Measurements from ENCODE around the gene AP2M1.
"Not testable (repeated sequence)": the region's sequence is repeated elsewhere in the genome, so short reads cannot be mapped to it uniquely, and the experiment has no call there.

The AP2M1 gene

DNA sequence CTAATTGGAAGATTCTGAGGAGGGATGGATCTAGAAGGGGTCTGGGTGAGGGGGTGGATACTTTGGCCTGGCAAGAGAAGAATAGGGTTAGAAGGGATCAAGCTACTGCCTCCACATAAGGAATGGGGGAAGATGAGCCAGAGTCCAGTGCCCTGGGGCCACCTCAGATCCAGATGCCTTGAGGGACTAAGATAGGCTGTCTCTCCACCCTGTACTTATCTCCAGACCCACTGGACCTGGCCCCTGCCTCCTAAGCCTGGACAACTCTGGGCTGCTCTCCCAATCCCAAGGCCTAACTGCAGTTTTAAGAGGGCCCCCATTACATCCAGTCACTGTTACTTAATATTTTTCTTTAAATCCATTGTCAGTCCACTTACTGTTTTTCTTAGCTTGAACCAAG, 17.4 kb upstream of the AP2M1 start:
- no peak for DNase-seq (ENCODE audit: low spot score)

DNA sequence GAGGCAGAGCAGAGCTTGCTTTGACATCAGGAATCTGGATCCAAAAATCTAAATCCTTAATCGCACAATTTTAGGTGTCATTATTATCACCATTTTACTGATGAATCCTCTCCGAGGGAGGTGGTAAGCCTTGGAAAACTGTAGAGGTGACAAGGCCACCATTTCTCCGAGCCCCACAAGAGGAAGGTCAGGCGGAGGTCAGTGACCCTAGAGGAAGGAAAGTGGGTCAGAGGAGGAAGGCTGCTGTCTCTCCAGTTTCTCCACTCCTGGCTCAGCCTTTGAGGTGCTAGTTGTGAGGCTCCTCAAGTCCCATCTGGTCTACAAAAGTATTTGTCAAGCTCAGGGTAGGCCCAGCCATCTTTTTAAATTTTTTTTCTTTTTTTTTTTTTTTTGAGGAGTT, 16.3 kb upstream of the AP2M1 start:
- no peak for DNase-seq (ENCODE audit: low spot score)

DNA sequence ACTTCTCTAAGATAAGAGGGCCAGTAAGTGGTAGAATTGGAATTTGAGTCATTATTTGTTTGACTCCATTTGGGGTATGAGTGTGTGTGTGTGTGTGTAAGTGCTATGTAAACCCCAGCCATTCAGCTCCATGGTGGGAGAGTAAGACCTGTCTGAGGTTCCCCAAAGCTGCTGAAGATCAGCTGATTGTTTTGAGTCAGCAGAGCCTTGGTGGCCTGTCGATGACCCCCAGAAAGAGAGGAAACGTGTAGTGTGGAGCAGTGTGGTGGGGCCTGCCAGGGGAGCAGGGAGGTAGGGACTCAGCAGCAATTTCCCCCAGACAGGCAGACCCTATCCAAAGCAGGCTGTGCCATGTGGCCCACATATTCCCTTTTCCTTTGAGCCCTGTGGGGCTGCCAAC, 14.2 kb upstream of the AP2M1 start:
- no peak for DNase-seq (ENCODE audit: low spot score)

DNA sequence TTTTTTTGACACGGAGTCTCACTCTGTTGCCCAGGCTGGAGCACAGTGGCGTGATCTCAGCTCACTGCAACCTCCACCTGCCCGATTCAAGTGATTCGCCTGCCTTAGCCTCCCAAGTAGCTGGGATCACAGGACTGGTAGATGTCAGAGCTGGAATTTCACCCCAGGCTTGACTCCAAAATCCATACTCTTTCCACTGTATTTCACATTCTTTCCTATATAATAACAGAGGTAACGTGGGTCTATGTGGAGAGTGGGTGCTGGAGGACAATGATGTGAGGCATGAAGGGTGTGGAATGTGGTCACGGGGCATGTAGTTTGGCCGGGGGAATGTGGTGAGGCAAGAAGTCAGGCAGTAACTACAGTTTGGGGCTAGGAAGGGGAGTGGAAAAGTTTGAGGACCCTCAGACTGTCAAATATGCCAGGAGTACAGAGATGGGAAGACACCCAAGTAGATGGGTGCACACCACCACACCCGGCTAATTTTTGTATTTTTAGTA, 12.0 kb upstream of the AP2M1 start:
- DNase-seq (ENCODE audit: low spot score), result not testable (repeated sequence)

DNA sequence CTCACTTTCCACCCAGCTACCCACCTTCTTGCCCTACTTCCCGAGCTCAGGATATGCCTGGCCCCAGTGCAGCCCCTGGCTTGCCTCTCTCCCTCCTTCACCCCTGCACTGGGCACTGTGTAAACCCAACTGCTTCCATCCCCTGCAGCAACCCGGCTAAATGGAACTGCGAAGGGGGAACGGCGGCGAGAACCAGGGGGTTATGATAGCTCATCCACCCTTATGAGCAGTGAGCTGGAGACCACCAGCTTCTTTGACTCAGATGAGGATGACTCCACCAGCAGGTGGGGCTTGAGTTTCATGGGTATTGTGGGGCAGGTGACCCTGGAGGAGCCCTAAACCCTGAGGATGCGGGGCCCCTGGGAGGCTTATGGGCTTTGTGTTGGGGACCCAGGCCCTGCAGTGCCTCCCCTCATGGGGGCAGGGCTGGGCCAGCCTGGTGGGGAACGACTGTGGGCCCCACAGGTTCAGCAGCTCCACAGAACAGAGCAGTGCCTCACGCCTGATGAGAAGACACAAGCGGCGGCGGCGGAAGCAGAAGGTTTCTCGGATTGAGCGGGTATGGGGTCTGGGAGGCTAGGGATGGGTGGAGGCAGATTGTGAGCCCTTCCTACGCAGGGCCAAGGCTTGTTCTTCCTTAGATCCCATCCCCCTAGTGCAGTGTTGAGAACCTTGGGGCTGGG, 9.9 kb upstream of the AP2M1 start:
- DNase-seq (ENCODE audit: low spot score), result no peak

DNA sequence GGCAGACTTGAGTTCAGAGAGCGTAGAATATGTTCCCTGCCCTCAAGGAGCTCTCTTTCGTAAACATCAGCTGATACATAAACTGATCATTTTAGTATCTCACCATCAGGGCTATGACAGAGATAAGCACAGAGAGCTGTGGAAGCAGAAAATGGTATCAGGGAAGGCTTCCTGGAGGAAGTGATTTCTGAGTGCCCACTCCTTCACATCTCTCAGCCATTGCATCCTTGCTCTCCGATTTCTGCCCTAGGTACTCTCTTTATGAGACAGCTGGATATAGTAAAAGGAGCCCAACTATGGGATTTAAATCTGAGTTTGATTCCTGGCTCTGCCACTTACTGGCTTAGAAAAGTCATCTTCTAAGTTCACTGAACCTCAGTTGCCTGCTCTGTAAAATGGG, 9.1 kb upstream of the AP2M1 start:
- no peak for DNase-seq (ENCODE audit: low spot score)

DNA sequence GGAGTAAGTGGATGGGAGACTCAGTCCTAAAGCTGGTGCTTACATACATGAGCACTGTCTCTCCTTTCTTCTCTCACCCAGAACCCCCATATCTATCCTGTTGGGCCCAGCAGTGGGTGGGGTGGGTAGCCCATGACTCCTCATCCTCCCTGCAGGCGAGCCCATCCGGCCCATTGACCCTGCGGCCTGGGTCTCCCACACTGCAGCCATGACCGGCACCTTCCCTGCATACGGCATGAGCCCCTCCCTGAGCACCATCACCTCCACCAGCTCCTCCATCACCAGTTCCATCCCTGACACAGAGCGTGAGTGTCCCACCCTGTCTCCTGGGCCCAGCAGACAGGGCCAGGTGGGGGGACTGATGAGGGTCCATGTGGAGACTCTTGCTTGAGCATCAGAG, 8.0 kb upstream of the AP2M1 start:
- no peak for DNase-seq (ENCODE audit: low spot score)

DNA sequence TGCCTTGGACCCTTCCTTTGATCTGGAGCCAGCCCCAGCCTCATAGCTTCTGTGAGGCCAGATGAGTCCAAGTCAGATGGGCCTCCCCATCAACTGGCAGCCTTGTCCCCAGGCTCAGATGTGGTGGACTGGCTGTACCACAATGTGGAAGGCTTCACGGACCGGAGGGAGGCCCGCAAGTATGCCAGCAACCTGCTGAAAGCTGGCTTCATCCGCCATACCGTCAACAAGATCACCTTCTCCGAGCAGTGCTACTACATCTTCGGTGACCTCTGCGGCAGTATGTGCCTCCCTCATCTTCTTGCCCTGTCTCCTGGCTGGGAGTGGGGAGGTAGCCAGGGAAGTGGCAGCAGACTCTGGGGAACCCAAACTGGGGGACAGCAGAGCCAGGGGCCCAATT, 6.9 kb upstream of the AP2M1 start:
- DNase-seq (ENCODE audit: low spot score), result no peak

DNA sequence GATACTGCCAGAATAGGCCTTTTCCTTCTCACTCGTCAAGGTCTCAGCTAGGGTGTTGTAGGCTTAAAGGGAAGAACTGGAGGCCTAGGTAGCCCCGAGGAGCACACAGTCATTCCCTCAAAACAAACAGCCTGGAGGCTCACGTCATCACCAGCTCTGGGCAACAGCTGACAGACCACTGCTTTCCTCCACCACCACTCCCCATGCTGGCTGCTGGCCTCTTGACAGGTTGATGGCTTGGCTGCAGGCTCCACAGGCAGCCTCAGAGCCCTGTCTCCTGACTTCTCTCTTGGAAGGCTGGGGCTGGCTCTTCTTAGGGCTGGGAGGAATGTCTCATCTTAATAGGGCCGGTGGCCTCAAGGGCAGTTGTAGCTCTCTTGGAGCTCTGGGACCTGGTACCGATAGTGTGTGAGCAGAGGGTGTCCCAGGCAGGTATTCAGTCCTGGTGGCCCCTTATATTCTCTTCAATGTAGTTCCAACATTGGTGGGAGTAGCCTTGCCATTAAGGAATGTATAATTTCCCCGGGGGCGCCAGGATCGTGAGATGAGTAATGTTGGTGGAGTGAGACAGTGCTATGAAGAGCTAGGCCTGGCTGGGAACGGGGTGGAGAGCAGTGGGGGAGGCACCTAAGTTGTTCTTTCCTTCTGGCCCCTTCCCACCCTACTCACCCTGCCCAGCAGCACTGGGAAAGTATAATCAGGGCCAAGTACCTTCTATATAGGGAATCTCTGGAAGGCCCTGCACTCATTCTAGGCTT, 6.1 kb upstream of the AP2M1 start:
- DNase-seq (ENCODE audit: low spot score), result no peak

DNA sequence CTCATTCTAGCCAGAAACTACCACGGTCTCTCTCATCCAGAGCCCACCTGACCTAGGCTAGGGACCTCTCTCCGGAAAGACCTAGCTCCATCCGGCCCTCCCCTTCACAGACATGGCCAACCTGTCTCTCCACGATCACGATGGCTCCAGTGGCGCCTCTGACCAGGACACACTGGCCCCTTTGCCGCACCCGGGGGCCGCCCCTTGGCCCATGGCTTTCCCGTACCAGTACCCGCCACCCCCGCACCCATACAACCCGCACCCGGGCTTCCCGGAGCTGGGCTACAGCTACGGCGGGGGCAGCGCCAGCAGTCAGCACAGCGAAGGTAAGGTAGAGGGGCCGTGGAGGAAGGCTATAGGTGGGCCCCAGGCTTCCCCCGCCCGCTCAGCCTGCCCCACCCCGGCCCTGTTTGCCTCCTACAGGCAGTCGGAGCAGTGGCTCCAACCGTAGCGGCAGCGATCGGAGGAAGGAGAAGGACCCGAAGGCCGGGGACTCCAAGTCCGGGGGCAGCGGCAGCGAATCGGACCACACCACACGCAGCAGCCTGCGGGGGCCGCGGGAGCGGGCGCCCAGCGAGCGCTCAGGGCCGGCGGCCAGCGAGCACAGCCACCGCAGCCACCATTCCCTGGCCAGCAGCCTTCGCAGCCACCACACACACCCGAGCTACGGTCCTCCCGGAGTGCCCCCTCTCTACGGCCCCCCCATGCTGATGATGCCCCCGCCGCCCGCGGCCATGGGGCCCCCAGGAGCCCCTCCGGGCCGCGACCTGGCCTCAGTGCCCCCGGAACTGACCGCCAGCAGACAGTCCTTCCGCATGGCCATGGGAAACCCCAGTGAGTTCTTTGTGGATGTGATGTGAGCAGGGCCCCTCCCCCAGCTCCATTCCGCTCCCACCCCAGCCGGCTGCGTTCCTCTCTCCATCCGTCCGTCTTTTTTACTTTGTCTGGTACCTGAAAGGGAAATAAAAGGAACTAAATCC, 4.5 kb upstream of the AP2M1 start:
- no peak for DNase-seq (ENCODE audit: low spot score)

DNA sequence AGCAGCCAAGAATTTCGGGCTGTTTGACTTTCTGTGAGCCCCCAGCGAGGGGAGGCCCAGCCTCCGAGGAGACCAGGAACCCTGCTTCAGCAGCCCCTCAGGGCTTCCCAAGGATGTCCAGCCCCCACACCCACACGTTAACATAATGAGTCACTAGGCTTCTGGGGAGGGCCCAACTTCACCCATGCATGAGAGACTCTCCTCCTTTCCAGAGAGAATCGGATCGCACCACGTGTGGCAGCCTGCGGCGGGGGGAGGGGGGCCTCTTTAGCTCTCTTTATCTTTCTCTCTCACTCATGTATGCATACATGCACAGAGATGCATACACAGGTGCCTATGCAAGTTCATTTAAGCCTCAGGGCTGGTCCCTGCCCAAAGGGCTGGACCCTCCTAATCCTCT, 3.1 kb upstream of the AP2M1 start:
- no peak for DNase-seq (ENCODE audit: low spot score)

DNA sequence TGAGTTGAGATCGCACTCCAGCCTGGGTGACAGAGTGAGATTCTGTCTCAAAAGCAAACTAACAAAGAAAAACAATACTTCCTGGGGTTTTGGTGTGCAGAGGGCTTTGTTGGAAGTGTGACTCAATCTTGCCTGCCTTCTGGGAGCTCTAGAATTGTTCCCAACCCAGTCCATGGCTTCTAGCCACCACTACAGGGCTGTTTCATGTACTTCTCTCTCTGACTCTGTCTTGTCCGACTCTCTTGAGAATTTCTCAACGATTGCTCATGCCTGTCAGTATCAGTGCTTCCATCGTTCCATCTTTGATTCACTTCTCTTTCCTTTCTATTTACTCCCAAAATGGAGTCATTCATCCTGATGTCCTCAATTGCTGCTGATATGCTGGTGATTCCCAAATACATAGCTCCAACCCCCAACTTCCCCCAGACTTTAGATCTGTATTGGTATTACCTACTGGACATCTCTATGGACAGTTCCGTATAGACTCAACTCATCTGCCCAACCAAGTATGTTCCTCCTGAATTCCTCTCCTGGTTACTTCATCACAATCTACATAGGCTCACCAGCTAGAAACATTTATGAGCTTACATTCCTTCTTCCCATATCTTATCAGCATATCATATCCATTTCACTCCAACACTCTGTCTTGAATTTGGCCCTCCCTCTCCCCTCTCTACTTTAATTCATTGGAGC, 1.8 kb upstream of the AP2M1 start:
- DNase-seq (ENCODE audit: low spot score), result no peak

DNA sequence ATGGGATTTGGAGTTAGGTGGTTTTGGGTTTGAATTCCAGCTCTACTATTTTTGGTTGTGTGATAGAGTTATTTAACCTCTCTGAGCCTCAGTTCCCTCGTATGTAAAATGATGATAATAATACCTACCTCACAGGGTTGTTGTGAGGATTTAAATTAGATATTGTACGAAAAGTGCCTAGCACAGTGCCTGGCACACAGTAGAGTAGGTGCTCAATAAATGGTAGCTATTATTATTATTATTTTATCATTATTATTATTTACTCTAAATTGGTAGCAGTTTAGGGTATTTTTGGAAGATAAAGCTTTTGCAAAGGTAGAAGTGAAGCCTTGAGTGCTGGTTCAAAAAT, 1.3 kb upstream of the AP2M1 start:
- DNase-seq (ENCODE audit: low spot score), result no peak

DNA sequence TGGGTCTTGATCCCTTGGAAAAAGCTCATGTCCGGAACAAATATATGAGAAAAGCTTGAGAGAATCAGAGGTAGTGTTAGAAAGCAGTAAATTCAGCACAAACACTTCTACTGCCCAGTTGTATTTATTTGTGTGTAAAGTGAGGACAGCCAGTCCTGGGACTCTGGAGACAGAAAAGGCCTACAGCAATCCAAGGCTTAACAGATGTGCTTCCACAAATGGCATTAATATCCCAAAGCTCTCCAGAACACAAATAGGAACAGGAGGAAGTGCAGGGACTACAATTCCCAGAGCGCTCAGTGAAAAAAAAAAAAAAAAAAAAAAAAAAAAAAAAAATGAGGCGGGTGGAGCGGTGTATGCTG, 390 bp upstream of the AP2M1 start:
- DNase-seq (ENCODE audit: low spot score), result no peak

DNA sequence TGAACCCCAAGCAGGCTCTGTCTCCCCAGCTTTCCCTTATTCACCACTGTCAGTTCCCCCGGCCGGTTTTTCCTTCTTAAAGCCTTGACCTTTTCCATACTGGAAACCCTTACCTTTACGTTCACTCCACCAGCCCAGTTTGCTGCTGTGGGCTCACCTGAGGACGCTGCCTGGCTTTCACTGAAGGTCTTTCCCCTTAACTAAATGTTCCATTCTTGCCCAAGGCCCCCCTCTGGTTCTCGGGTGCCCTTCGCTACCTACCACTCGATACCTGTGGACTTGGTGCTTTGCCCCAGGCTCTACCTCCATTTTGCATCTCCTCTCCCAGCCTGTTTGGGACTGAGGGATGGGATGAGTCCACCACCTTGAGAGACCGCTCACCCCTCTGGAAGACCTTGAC, 851 bp downstream of the AP2M1 start:
- no peak for DNase-seq (ENCODE audit: low spot score)

DNA sequence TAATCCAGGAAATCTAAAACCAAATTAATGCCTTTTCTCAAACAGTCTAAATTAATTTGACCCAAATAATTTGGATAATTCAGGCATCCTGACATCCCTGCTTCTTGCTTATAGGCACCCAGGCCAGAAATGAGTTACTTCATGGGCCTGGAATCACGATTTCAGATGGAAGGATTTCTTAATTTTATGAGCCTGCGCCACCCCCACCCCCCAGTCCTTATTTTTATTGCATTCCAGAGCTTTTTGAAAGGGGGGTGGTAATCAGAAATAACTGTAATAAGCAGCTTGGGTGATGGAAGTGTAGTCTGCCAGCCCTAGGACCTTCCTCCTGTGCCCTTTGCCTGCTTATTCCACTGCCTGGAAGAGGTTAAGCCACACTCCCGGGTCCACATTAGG, 1.3 kb downstream of the AP2M1 start:
- DNase-seq (ENCODE audit: low spot score), result no peak

DNA sequence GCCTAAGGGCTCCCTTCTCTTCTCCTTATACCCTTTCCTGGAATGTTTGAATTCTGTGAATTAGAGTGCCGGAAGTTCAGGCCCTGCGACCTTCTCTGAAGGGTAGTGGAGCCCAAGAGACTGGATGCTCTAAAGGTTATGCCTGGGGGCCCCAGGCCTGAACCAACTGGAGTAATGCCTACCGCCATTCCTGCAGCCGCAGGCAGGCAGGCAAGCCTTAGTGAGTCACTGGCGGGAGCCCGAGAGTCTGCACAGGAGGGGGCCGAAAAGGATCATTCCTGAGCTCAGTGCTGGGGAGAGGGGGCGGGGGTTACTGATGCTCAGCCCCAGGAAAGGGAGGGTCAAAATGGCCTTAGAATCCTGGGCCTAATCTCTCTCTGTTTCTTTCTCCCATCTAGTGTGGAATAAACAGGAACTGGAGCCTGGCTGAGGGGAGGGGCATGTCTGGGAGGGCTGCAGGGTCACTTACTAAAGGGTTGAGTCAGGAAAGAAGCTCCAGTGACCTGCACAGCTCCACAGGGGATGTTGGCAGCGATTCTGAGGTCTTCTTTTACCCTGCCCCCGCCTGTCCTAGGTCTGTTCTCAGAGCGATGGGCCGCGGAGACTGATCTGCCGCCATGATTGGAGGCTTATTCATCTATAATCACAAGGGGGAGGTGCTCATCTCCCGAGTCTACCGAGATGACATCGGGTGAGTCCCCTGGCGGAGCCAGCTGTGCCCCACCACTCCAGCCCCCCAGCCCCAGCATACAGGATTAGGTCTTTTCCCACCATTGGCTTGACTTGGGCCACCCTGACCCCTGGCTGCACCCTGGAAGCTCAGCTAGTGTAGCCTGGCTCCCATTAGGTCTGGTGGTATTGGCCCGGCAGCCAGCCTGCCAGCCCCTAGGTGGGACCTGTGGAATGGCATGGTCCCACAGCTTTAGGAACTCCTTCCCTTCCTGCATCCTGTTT, 2.0 kb downstream of the AP2M1 start:
- no peak for DNase-seq (ENCODE audit: low spot score)

DNA sequence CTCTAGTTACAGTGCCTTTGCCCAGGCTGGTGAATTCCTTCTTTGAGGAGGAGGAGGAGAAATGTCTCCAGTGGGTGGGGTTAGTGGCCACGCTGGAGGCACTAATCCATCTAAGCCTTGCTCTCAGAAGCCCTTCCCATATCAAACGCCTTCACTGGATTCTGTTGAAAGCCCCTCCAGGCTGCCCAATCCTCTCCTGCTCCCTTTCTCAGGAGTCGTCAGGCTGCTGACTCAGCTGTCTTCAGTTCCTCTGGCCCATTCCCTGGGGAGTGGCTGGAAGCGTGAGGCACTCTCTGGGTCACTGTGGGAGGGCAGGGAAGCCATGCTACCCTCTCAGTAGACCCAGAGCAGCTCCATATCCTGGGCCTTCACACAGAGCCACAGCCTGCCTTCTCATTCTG, 2.7 kb downstream of the AP2M1 start:
- DNase-seq (ENCODE audit: low spot score), result no peak

DNA sequence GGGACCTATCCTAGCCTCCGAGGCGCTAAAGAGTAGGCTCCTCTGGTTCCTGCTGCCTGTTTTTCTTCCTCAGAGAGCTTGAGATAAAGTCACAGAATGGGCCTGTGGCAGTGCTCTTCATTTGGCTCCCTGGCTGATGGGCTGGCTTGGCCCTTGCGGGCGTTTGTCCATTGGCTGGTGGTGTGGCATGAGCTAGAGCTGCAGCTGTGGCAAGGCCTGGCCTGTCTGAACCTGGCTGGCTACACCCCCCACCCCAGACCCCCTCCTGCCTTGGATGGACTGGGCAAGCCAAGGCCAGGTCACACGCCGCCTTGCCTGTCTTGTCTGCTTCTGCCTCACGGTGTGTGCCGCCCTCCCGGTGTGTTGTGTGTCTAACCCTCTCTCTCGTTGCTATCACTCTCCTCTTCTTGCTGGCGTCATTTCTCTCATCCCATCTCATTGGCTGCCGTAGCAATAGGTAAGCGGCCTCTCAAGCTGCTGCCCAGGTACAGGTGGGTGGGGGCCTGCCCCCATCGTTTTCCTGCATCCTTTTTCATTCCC, 3.2 kb downstream of the AP2M1 start:
- DNase-seq (ENCODE audit: low spot score), result no peak

DNA sequence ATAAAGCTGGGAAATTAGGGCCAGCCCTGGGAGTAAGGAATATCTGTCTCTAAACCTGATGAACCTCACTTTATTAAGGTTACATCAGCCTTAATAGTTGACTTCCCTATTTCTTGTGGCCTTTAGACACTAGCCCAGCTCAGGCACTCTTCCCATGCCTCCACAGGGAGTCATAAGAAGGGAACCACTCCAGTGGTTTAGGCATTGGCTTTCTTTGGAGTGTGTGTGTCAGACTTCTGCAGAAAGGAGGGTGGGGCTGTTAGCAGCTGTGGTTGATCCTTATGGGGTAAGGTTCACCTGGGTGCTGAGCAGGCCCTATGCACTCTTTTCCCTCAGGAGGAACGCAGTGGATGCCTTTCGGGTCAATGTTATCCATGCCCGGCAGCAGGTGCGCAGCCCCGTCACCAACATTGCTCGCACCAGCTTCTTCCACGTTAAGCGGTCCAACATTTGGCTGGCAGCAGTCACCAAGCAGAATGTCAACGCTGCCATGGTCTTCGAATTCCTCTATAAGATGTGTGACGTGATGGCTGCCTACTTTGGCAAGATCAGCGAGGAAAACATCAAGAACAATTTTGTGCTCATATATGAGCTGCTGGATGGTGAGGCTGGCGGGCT, 4.0 kb downstream of the AP2M1 start:
- DNase-seq (ENCODE audit: low spot score), result no peak

Measured in CD4-positive, alpha-beta T cell treated with Interleukin-2 at 100 ng/mL for 4 hours (primary cell).